Measurements from ENCODE around the gene C6orf62. TPM values are rescaled to one million over a fixed set of nuclear protein-coding genes. Genes with fewer than 3 reads are reported as not detected.

The C6orf62 gene
- total RNA-seq, 1 donor from 2014 or later = 126 TPM

- no peak for DNase-seq (ENCODE audit: low read depth)
- peaks cover 1% of the 10 kb centered on the region for H3K36me3 ChIP-seq (ENCODE audit: control insufficient read depth, insufficient read depth, low read length)
- TF ChIP-seq CTCF (IDR thresholded peaks at IDR 0.05; ENCODE audit: insufficient read depth, low read length, poor library complexity, severe bottlenecking) = no peak
- H3K4me3 ChIP-seq (ENCODE audit: low read depth, low read length) = no peak overlapping the region
- no peaks in the 10 kb centered on the region for H3K27me3 ChIP-seq (ENCODE audit: control insufficient read depth, insufficient read depth, low read length)
Measured at GRCh38 chr6:24660105-24660504, 58.8 kb downstream of the C6orf62 start.

- no peaks in the 10 kb centered on the region for H3K27me3 ChIP-seq (ENCODE audit: control insufficient read depth, insufficient read depth, low read length)
- TF ChIP-seq CTCF (IDR thresholded peaks at IDR 0.05; ENCODE audit: insufficient read depth, low read length, poor library complexity, severe bottlenecking) = no peak
- peaks cover 1% of the 10 kb centered on the region for H3K36me3 ChIP-seq (ENCODE audit: control insufficient read depth, insufficient read depth, low read length)
Measured at GRCh38 chr6:24659561-24659960, 59.4 kb downstream of the C6orf62 start.

GRCh38 chr6:24658573-24659560 lies 60.1 kb downstream of the C6orf62 start:
- Histone ChIP-seq H3K27me3 (ENCODE audit: control insufficient read depth, insufficient read depth, low read length) (no peaks in the 10 kb centered on the region), H3K4me3 (ENCODE audit: low read depth, low read length) (no peak overlapping the region), H3K36me3 (ENCODE audit: control insufficient read depth, insufficient read depth, low read length) (peaks cover 1% of the 10 kb centered on the region)
- DNase-seq (ENCODE audit: low read depth) = no peak
- TF ChIP-seq CTCF (IDR thresholded peaks at IDR 0.05; ENCODE audit: insufficient read depth, low read length, poor library complexity, severe bottlenecking) = no peak

More at GRCh38 chr6:24659561-24659960, 59.4 kb downstream of the C6orf62 start:
- DNase-seq (ENCODE audit: low read depth) = no peak
- no peak overlapping the region for H3K4me3 ChIP-seq (ENCODE audit: low read depth, low read length)

- no peak for TF ChIP-seq CTCF (IDR thresholded peaks at IDR 0.05; ENCODE audit: insufficient read depth, low read length, poor library complexity, severe bottlenecking)
- Histone ChIP-seq H3K4me3 (ENCODE audit: low read depth, low read length) (no peak overlapping the region), H3K27me3 (ENCODE audit: control insufficient read depth, insufficient read depth, low read length) (no peaks in the 10 kb centered on the region), H3K36me3 (ENCODE audit: control insufficient read depth, insufficient read depth, low read length) (no peaks in the 10 kb centered on the region)
- DNase-seq (ENCODE audit: low read depth) = no peak
Measured at GRCh38 chr6:24655215-24655614, 63.7 kb downstream of the C6orf62 start.

Other genes with a start within 250 kb of the C6orf62 start
- gene GPLD1, start 229.6 kb downstream of the C6orf62 start, total RNA-seq = 1.8 and 3.0 TPM in 2 replicates
- gene ALDH5A1, start 224.2 kb downstream of the C6orf62 start, total RNA-seq = 7.7 and 8.4 TPM in 2 replicates
- 0.07 TPM in 1 of 2 replicates, not detected in the other for gene KIAA0319, start 73.0 kb downstream of the C6orf62 start, total RNA-seq
- gene TDP2, start 52.3 kb downstream of the C6orf62 start, total RNA-seq = 26.6 and 27.5 TPM in 2 replicates
- gene ACOT13, start 52.1 kb downstream of the C6orf62 start, total RNA-seq = 8.2 and 9.1 TPM in 2 replicates
- 19.8 and 24.0 TPM in 2 replicates for gene GMNN, start 55.8 kb upstream of the C6orf62 start, total RNA-seq
- gene ARMH2, start 79.8 kb upstream of the C6orf62 start, total RNA-seq = not detected in 2 replicates
- gene RIPOR2, start 216.8 kb upstream of the C6orf62 start, total RNA-seq = 0.79 and 1.8 TPM in 2 replicates

Data from kidney epithelial cell (primary cell).